GM12872 (cell line): Measurements from ENCODE around the gene SNRPF.

Source experiments
- TF ChIP-seq, protein P1 (sequence below): IDR thresholded peaks from 3 replicates; pipeline ENCODE4 v1.5.1; 2011; ENCODE audit warnings: low read depth, mild to moderate bottlenecking, low read length, moderate library complexity; ENCODE audit not compliant: insufficient read depth

SNRPF gene

GRCh38 chr12:95882080-95882479, 23.3 kb downstream of the SNRPF start:
- TF ChIP-seq, protein P1, sequence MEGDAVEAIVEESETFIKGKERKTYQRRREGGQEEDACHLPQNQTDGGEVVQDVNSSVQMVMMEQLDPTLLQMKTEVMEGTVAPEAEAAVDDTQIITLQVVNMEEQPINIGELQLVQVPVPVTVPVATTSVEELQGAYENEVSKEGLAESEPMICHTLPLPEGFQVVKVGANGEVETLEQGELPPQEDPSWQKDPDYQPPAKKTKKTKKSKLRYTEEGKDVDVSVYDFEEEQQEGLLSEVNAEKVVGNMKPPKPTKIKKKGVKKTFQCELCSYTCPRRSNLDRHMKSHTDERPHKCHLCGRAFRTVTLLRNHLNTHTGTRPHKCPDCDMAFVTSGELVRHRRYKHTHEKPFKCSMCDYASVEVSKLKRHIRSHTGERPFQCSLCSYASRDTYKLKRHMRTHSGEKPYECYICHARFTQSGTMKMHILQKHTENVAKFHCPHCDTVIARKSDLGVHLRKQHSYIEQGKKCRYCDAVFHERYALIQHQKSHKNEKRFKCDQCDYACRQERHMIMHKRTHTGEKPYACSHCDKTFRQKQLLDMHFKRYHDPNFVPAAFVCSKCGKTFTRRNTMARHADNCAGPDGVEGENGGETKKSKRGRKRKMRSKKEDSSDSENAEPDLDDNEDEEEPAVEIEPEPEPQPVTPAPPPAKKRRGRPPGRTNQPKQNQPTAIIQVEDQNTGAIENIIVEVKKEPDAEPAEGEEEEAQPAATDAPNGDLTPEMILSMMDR = no peak

- TF ChIP-seq, protein P1 = no peak
These were observed 24.1 kb downstream of the SNRPF start for GRCh38 chr12:95882873-95883272.

DNA sequence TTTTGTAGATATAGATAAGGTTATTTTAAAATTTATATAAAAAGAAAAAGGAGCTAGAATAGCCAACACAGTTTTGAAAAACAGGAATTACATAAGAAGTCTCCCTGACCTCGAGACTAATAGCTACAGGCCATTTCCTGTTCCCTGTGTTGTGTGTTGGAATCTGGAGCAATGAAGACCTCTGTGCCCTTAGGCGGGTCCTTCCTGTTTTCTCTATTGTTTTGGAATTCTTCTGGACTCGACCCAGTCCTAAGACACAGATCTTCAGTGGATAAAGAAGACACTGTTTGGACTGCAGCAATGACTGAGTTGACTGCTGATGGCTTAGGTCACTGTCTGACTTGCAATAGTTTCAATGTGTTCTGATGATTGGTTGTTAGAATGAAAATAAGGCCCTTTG, 26.2 kb downstream of the SNRPF start:
- TF ChIP-seq, protein P1 = no peak

DNA sequence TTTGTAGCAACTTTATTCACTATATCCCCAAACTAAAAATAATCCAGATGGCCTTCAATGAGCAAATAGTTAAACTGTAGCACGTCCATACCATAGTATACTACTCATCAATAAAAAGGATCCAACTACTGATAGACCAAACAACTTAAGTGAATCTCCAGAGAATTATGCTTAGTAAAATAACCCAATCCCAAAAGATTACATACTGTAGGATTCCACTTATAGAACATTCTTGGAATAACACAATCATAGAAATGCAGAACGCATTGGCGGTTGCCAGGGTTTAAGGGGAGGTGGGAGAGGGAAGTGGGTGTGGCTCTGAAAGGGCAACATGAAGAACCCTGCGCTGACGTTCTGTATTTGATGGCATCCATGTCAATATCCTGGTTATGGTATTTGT, 28.6 kb downstream of the SNRPF start:
- TF ChIP-seq, protein P1 = no peak

DNA sequence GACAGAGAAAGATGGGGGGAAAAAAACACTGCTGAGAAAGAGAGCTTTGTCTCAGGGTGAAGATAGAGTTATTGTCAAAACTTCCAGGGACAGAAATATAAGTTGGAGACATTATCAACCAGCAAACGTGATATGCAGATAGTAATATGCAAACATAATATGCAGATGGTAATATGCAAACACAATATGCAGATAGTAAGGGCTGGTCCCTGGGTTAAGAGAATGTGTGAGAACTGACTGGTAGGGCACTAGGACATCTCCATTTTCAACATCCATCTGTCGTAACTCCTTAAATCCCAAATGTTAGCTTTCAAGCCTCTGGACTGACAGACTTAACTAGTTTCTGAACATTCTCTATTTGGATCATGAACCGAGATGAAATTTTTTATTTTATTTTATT, 32.2 kb downstream of the SNRPF start:
- TF ChIP-seq, protein P1 = no peak

- TF ChIP-seq, protein P1 = no peak
These were observed 38.1 kb downstream of the SNRPF start for GRCh38 chr12:95896846-95897245.

DNA sequence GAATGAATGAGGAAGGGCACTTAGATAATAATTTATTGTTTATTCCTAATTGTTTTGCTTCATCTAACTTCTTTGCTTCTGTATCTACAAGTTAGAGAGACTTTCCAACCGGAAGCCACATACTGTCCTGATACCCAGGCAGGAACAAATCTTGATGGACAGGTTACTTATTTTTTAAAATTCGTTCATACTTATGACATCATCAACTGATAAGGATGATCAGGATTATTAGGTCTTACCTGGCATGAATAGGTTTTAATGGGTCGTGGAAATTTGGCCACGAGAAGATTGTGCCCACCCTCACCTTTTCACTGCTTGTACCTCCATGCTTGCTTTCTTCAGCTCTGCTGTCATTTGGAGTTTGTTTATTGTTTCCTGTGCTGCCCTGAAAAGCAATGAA, 39.3 kb downstream of the SNRPF start:
- TF ChIP-seq, protein P1 = no peak

DNA sequence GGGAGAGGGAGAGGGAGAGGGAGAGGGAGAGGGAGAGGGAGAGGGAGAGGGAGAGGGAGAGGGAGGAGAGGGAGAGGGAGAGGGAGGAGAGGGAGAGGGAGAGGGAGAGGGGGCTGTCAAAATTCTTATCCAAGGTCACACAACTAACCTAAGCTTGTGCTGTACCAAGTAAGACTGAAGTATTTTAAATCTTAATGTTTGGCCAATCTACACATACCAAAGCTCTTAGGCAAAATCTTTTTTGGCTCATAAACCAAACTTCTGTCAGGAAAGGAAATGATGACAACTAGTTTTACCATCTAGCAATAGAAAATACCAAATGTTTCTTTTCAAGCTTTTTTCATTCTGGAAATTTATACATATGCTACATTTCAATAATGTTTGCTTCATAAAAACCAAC, 49.8 kb downstream of the SNRPF start:
- TF ChIP-seq, protein P1 = no peak
